NCI-H1436 treated with DMSO at 0.1 percent for 48 hours (cell line): ENCODE results near the gene ATG101.
"Not testable (repeated sequence)": the region's sequence is repeated elsewhere in the genome, so short reads cannot be mapped to it uniquely, and the experiment has no call there.

Experiments
- DNase-seq: peaks from one replicate; lab custom pipeline; 2025; lab: John Stamatoyannopoulos, UW

Gene ATG101

DNA sequence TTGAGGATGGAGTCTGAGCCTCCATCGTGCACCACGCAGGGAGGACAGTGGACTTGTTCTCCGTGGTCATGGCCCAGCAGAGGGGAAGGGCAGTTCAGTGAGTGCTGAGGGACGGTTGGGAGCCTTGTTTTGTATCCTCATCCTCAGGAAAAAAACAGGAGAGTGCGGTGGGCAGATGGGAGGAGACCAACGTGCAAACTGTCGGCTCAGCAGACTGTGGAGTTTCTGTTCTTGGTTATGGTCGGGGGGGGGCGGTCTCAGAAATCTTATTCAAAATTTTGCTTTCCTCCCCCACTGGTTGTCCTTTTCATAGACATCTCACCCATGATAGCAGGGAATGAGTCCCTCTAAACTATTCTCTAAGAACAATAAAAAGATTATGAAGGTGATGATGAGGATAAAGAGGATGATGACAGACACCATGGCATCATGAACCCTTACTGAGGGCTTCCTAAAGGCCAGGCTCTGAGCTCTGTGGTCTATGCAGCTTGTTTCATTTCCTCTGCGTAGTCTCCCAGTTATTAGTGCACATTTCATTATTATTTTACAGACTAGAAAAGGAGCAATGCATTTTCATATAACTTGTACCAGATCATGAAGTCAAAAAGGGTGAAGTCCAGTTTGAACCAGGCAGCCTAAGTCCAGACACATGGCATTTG, 34.8 kb downstream of the ATG101 start:
- DNase-seq = not testable (repeated sequence)

DNA sequence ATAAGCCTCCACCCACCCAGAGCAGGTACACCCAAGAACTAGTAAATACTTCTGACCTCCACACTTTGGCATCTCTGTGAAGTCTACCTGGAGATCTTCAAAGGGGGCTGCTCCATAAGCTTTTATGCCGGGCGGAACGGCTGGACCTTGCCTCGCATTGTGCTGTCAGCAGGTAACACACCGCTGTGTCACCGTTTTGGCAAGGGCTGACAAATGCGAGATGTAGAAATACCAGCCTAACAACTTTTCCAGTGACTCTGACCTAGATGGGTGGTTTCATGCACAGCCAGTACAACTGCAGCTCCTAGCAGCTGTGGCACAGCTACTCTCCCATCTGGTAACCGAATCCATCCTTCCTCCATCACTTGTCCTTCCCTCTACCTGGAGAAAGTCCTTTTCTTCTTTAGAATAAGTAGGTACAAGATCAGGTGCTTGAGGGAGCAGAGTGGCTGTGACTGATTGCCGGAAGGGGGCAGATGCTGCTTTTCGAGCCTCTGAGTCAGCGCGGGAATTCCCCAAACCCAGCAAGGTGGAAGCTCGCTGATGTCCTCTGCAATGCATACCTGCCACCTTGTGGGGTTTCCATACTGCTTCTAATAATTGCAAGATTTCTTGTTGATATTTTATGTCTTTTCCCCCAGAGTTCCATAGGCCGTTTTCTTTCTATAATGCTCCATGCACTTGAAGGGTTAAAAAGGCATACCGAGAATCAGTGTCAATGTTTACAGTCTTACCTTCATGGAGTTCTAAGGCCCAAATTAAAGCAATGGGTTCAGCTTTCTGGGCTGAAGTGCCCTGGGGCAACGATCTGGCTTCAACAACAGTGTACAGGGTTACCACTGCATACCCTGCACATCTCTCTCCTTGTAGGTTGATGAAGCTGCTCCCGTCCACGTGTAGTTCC, 46.7 kb downstream of the ATG101 start:
- not testable (repeated sequence) for DNase-seq

DNA sequence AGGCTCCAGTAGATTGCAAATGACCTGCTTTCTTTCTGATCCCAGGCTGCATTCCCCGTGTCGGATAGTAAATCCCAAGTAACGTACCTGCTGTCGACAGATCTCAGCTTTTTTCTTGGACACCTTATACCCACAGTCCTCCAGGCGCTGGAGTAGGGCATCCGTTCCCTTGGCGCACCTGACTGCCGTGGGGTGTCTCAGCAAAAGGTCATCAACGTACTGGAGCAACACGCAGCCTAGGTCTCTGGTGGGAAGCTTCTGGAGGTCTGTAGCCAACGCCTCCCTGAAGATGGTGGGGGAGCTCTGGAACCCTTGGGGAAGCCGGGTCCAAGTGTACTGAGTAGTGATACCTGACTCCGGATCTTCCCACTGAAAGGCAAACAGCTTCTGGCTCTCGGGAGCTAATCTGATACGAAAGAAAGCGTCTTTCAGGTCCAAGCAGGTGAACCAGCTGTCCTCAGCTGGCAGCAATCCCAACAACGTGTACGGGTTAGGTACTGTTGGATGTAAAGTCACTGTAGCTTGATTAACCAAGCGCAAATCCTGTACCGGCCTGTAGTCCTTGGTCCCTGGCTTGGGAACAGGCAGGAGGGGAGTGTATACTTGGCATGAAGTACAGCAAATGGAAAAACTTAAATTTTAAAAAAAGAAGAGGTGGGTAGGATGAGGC, 48.2 kb downstream of the ATG101 start:
- not testable (repeated sequence) for DNase-seq

DNA sequence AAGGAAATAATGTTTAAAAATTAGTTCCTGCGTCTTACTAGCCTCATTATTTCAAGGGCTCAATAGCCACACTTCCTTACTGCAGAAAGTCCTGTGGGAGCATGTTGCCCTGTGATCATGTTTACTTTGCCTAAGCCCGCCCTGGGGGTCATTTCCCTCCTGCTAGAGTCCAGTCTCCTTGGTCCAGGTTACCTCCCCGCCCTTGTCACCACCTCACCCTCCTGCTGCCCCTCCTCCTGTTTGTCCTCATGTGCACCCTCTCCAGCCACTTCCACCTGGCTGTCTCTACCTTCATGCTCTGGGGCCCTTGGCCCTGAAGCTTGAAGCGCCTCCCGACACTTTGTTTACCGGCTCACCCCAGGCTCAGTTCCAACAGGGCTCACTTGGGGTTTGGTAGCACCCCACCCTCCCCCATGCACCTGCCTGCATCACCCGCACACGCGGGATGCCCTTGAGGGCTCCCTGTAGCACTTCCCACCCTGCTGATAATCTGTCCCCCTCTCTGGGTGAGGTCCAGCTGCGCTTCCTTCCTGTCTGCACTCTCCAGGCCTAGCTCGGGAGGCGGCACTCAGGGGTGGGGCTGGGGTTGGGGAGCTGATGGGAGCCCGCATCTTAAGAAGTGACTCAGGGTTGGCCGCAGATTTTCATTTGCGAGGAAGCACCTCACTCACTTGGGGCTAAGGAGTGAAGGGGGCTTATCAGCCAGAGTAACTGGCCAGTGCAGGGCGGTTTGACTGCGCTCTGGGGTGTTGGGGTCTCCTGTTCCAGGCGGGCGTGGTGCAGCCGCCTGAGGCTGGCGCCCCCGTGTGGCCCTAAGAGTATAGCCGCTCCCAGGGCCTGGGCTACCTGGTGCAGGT, 49.8 kb downstream of the ATG101 start:
- DNase-seq = no peak

DNA sequence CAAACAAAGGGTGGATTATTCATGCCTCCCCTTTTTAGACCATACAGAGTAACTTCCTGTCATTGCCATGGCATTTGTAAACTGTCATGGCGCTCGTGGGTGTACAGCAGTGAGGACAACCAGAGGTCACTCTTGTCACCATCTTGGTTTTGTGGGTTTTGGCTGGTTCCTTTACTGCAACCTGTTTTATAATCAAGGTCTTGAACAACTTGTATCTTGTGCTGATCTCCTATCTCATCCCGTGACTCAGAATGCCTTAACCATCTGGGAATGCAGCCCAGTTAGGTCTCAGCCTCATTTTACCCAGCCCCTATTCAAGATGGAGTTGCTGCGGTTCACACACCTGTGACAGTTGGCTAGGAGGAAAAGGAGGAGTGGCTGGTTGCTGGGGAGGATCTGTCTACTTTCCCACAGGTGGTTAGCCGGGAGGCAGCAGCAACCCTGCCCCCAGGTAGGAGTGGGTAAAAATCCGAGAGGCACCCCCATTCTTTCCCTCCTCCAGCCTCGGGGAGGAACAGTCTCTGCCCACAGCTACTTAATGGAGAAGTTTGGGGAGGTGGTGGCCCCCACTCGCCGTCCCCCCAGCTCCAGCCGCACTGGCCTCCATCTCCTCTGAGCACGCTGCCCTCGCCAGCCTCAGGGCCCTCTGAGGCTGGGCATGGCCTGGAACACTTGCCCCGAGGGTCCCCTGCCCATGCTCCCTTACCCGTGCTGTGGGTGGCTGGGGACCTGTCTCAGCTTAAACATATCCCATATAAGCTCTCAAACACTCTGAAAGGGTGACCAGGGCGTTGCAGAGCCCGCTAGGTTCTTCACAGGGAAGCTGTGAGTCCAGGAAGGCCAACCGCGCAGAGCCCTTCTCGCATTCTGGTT, 51.4 kb downstream of the ATG101 start:
- DNase-seq = no peak

DNA sequence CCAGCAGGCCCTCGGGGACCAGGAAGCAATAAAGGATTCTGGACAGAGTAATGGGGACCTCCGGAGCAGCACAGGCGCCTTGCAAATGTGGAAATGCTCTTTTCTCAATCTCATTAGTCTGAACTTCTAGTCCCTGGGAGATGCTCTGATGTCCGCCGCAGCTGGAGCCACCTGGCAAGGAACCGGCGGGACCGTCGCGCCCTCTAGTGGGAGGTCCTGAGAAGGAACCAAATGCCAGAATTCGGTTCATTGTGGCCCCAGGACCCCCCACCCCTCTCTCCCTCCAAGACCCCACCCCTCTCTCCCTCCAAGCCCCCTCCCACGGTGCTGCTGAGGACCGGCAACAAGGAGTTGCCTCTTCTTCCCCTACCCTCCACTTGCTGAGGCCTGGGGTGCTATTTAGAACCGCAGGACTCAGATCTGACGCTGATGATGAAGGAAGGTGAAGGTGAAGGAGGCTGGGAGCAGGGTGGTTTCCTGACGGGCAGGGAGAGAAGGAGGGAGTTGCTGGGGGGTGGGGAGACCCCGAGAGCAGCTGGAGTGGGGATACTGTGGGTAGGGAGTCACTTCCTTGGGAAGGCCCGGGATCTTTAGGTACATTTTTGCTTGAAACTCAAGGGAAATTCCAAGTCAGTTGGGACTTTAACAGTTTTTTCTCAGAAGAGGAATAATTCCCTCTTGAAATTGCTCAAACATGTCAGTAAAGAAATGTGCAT, 52.2 kb downstream of the ATG101 start:
- DNase-seq = no peak

DNA sequence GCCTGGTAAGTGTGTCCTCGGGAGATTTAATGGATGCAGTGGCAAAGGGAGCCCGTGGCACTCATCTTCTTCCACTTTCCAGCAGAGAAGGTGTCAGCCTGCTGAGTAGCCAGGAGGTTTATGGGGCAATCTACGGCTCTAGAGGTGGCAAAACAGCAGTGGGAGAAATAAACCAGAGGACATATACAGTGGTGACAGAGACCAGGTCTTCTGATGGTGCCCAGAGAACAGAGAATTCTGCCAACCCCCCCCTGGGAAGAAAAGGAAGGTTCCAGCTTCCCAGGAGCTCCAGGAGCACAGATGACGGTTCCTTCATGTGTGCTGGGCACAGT, 52.7 kb downstream of the ATG101 start:
- no peak for DNase-seq

DNA sequence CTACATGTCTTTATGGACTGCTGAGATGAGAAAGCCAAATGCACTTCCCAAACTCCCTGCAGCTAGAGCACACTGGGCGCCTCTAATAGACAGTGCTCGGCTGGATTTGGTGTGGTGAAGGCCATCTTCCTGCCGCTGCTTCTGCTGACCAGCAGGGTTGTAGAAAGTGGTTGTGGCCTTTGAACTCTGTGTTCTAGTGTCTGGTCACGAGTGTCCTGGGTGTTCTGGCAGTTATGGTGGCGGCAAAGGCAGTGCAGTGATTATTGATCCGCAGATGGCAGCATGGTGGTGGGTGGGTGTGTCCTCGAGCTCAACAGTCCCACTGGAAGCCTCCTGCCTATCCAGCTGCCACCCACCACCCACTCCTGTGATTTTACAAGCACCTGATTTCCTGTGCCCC, 53.1 kb downstream of the ATG101 start:
- no peak for DNase-seq

DNA sequence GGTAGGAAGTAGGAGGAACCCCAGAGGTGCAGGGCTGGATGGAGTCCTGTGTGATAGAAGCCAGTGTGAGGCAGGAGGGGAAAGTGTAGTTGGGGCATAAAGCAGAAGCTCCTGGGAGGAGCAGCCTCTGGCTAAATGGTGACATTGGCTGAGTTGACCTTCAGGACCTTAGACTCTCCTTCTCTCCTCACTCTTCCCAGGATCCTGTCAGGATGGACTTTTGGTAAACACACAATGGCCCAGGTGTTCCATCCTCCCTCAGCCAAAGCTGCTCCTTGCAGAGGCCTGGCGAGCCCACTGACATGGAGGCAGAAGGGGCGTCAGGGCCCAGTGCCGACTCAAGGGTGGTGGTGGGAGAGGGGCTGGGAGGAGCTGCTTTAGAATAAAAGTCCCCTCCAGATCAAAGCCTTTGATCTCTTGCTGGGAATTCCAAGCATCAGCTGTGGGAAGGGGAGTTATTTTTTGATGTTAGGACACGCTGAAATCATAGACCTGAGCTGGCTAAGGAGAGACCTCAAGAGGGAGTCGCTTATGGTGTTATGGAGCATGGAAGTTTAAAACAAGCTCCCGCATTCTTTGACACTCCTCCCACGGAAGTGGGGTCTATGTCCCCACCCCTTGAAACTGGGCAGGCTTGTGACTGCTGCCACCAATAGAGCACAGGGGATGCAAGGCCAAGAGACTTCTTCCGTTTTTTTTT, 53.9 kb downstream of the ATG101 start:
- no peak for DNase-seq

DNA sequence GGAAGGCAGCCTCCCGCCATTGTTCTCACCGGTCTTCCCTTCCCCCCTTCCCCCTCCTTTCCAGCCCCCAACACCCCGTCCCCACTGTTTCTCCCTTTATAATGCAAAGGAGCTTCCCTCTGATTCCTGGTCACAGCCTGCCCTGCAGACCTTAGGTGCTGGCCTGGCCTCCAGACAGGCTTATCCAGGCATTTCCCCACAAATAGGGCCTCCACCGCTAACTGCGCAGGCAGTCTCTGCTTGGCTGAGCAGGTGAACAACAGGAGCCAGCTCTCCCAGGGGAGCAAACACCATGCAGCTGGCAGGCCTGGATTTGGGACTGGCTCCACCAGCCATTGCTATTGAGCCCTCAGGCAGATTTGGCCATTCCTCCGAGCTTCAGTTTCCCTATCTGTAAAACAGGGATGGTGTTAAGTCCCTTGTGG, 55.7 kb downstream of the ATG101 start:
- no peak for DNase-seq

DNA sequence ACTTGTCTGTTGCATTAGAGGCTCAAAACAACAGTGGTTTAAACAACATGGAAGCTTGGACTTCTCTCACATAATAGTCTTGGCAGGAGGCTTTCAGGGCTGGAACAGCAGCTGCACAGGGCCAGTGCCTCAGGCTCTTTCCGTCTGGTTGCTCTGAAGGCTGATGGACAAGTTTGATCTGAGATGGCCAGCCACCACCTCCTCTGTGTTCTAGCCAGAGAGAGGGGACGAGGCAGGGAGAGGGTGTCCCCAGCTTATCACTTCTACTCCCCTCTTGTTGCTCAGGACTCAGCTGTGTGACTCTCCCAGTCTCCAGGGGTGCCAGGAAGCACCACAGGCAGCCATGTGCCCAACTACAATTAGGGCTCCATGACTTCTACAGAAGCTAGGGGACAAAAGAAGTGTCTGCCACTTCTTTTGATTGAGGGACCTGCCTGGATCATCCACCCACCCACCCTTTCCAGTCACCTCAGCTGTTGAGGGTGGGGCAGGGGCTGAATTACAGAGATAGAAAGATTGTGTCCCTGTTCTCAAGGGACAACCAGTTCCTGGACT, 56.3 kb downstream of the ATG101 start:
- DNase-seq = no peak
